H7 (cell line): Measurements from ENCODE around the gene GCN1. TPM values are rescaled to one million over a fixed set of nuclear protein-coding genes. Genes with fewer than 3 reads are reported as not detected.

ENCODE experiments used
- DNase-seq: peaks from one replicate; pipeline ENCODE4 v3.0.0; 2012
- H3K27me3 ChIP-seq: 2 replicates; pipeline ENCODE4 v1.6.0; 2011; ENCODE audit warnings: mild to moderate bottlenecking, low read length; ENCODE audit not compliant: control insufficient read depth, insufficient read depth
- H3K36me3 ChIP-seq: replicated peaks from 2 replicates; pipeline ENCODE4 v1.5.1; 2011; ENCODE audit warnings: low read length; ENCODE audit not compliant: control insufficient read depth, insufficient read depth
- H3K4me3 ChIP-seq: 2 replicates; pipeline ENCODE4 v1.5.1; 2011; ENCODE audit warnings: low read depth, mild to moderate bottlenecking, control low read depth, low read length, moderate library complexity; ENCODE audit not compliant: insufficient read depth
- total RNA-seq: library from RNA; depleted of rRNA; stranded (reverse); fragments of >200 nt; shearing (Covaris generic); gene quantifications from 2 replicates; pipeline ENCODE4 v1.2.3, GENCODE V29; 2014

Gene GCN1
- total RNA-seq, 1 experiment from 2014 or later, result 119 TPM

DNA sequence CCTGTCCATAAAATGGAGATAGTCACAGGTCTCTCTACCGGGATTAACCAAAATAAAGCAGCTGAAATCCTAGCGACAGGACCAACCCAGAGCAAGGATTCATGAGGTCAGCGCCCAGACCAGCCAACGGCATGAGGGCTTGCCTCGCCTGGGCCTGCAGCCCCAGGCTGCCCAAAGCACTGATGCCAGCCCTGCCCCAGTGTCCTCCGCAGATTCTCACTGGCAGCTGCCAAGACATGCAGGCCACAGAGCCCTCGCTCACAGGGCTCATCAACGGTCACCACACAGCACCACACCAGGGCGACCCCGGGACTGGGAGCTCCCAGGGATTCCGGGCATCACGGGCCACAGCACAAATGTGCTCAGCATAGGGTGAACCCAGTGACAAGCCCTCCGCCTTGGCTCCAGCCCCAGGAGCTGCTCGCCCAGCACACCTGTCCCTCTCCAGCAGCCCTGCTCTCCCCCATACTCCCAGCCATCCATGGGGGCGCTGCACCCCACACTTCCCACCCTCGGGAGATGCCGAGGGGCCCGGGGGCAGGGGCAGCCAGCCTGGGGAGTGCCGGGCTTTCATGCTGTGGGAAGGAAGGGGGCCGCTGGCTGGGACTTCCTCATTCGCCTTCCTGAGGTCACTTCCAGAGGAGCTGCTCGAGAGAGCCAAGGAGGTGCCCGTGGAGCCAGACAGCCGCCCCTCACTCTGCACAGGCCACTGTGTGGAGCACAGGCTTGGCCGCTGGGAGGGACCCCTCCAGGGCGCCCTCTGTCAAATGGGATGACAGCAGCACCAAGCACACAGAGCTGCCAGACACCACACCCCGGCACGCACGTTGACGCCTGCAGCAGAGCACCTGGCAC, 92.1 kb downstream of the GCN1 start:
- DNase-seq, result peak; percentile 67
- no peak overlapping the region for H3K4me3 ChIP-seq
- no peaks in the 10 kb centered on the region for H3K27me3 ChIP-seq
- H3K36me3 ChIP-seq, result peaks cover 7% of the 10 kb centered on the region

DNA sequence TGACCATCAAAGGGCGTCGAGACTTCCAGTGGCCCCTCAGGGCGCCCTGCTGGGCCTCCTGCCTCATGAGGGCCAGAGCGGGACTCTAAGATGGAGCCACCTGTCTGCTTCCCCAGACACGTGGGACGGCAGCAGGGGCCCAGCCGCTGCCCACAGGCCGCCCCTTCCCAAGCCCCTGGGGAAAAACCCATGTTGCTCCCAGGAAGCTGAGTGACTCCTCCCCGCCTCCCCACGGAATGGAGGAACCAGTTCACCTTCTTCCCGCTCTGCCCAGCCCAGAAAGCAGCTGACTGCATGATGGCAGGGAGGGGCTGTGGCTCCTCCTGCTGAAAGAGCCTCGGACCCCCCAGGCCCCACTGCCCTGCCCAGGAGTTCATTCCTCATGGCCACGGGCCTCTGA, 92.9 kb downstream of the GCN1 start:
- DNase-seq, result peak; percentile 62
- peaks cover 9% of the 10 kb centered on the region for H3K36me3 ChIP-seq
- H3K27me3 ChIP-seq, result no peaks in the 10 kb centered on the region
- no peak overlapping the region for H3K4me3 ChIP-seq

- Histone ChIP-seq H3K4me3 (no peak overlapping the region), H3K27me3 (no peaks in the 10 kb centered on the region), H3K36me3 (peaks cover 9% of the 10 kb centered on the region)
- peak; percentile 45 for DNase-seq
Observed at GRCh38 chr12:120101182-120101581, 93.3 kb downstream of the GCN1 start.

DNA sequence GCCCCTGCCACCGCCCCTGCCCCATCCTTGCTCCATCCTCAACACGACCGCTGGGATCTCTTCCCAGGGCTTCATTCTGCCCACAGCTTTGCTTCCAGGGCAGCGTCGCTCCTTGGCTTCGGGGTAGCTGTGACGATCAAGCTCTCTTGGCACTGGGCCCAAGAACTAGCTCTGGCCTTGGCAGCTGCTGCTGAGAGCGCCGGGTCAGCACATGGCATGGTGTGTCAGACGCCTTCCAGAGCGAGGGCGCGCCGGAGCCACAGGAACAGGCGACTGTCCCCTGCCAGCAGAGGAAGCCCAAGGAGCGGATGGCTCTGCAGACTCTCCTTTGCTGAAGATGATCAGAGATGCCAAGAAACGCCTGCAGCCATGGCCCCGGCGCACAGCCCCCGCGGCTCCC, 93.9 kb downstream of the GCN1 start:
- Histone ChIP-seq H3K36me3 (peaks cover 9% of the 10 kb centered on the region), H3K4me3 (no peak overlapping the region), H3K27me3 (no peaks in the 10 kb centered on the region)
- peak; percentile 41 for DNase-seq

DNA sequence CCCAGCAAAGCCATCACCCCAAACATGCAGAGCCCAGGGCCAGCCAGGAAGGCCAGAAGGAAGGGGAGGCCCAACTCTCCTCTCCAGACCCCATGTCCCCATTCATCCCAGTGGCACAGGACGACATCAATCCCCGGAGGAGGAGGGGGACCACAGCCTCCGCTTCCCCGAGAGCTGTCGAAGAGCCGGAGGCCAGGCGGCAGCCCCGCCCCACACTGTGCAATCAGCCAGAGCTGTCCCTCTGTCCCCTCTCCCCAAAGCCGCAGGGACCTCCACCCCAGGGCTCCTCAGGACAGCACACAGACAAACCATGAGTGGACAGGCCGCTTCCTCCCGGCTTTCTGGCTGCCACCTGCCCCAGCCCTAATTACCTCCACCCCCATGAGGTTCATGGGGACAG, 94.8 kb downstream of the GCN1 start:
- no peak overlapping the region for H3K4me3 ChIP-seq
- no peaks in the 10 kb centered on the region for H3K27me3 ChIP-seq
- peaks cover 9% of the 10 kb centered on the region for H3K36me3 ChIP-seq
- DNase-seq, result peak; percentile 39

DNA sequence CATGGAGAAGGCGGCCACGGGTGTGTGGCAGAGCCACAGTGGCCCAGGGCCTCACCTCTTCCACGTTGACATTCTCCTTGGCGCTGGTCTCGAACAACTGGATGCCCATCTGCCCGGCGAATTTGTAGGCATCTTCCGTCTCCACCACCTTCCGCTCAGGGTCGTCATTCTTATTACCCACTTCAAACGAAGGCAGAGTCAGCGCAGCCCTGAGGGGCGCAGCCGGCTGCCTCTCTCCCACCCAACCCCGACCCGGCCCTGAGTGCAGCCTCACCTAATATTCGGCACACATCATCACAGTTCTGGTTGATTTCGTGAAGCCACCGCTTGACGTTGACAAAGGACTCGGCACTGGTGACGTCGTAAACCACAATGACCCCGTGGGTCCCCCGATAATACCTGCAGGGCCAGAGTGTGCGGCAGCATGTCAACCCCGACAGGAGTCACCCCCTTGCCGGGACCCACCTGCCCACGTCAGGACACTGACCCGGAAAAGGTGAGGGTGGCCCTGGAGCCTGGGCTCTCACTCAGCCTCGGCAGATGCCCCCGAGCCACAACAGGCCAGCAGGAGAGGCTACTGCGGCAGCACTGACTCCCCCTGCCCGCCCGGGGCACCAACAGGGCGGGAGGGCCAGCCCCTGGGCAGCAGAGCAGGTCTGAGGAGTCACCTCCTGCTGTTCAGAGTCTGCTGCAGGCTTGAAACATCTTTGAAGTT, 95.6 kb downstream of the GCN1 start:
- Histone ChIP-seq H3K4me3 (no peak overlapping the region), H3K36me3 (peaks cover 9% of the 10 kb centered on the region), H3K27me3 (no peaks in the 10 kb centered on the region)

DNA sequence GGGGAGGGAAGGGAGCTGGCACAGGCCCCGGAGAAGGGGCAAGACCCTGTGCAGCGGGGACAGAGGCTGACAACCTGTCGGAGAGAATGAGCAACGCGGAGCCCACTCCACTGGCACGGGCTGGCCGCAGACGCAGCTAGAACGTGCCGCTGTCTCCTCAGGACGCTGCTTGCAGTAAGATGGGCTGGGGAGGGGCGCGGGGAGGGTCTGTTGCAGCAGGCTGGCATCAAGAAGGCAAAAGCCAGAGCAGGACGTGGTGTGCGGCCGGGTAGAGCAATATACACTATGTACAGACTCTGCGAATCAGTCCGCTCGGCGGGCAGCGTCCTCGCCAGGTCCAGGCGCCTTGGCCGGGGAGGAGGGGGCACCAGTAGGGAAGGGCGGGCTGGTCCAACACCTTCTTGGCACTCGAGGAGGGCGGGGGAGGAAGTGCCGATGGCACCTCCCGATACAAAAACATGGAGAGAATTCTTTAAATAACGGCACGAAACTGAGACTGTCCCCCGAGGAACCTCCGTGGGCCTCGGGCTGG, 97.8 kb downstream of the GCN1 start:
- Histone ChIP-seq H3K27me3 (no peaks in the 10 kb centered on the region), H3K36me3 (peaks cover 8% of the 10 kb centered on the region), H3K4me3 (no peak overlapping the region)
- peak; percentile 42 for DNase-seq

More for the DNA sequence above, 95.6 kb downstream of the GCN1 start:
- peak; percentile 41 for DNase-seq

DNA sequence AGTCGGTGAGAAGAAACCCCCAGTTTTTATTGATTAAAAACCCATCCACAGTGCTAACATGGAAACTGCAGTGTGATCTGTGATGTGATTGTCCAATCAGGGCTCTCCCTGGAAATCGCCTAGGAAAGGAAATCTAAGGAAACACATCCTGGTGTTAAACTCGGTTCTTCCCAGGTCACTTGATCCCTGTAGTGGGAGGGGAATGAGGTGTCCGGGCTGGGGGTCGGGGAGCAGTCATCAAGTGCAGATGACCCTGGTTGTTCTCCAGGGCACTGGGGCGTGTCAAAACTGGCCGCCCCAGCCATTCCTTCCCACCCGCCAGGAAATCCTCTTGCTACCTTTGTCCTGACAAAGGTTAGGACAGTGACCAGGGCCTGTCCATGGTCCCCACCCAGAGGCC, 98.8 kb downstream of the GCN1 start:
- no peak overlapping the region for H3K4me3 ChIP-seq
- peaks cover 8% of the 10 kb centered on the region for H3K36me3 ChIP-seq
- H3K27me3 ChIP-seq, result no peaks in the 10 kb centered on the region
- peak; percentile 68 for DNase-seq

DNA sequence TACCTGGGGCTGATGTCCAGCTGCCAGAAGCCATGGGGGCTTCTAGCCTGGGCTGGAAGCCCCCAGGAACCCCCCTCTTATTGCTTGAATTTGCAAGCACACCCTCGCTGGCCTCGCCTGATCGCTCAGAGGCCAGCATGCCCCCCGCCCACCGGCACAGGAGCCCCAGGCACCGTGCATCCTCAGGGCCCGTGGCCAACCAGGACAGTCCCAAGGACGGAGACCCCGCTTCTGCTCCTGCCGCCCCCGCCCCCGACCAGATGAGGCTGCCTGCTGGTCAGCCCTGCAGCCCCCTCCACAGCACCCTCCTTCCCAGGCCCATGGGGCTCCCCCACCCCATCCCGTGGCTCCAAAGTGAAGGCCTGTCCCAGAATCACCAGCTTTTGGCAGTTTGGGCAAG, 99.2 kb downstream of the GCN1 start:
- H3K27me3 ChIP-seq, result no peaks in the 10 kb centered on the region
- peak; percentile 70 for DNase-seq
- H3K36me3 ChIP-seq, result peaks cover 8% of the 10 kb centered on the region
- no peak overlapping the region for H3K4me3 ChIP-seq

DNA sequence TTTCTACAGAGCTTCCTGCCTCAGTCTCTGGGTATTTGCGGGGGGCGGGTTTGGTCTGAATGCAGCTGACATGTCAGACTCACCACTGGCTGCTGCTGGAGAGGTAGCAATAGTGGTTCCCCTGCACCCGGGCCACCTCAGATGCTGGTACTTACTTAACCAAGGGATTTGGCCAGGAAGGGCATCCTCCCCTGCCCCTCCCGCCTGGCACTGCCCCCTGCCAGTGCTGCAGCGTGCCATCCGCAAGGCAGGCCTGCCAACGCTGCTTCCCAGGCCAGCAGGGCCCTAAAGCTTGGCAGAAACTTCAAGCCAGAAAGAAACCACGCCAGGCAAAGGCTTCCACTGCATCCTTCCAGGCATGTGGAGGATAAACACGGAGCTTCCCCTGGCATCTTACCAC, 100.0 kb downstream of the GCN1 start:
- H3K27me3 ChIP-seq, result no peaks in the 10 kb centered on the region
- no peak overlapping the region for H3K4me3 ChIP-seq
- peaks cover 10% of the 10 kb centered on the region for H3K36me3 ChIP-seq
- DNase-seq, result peak; percentile 86

GRCh38 chr12:120093592-120094355, 100.7 kb downstream of the GCN1 start:
- H3K36me3 ChIP-seq, result peaks cover 10% of the 10 kb centered on the region
- DNase-seq, result peak; percentile 98
- no peaks in the 10 kb centered on the region for H3K27me3 ChIP-seq
- no peak overlapping the region for H3K4me3 ChIP-seq

GRCh38 chr12:120093336-120093591, 101.3 kb downstream of the GCN1 start:
- DNase-seq, result no peak
- H3K27me3 ChIP-seq, result no peaks in the 10 kb centered on the region
- H3K36me3 ChIP-seq, result peaks cover 6% of the 10 kb centered on the region
- no peak overlapping the region for H3K4me3 ChIP-seq

DNA sequence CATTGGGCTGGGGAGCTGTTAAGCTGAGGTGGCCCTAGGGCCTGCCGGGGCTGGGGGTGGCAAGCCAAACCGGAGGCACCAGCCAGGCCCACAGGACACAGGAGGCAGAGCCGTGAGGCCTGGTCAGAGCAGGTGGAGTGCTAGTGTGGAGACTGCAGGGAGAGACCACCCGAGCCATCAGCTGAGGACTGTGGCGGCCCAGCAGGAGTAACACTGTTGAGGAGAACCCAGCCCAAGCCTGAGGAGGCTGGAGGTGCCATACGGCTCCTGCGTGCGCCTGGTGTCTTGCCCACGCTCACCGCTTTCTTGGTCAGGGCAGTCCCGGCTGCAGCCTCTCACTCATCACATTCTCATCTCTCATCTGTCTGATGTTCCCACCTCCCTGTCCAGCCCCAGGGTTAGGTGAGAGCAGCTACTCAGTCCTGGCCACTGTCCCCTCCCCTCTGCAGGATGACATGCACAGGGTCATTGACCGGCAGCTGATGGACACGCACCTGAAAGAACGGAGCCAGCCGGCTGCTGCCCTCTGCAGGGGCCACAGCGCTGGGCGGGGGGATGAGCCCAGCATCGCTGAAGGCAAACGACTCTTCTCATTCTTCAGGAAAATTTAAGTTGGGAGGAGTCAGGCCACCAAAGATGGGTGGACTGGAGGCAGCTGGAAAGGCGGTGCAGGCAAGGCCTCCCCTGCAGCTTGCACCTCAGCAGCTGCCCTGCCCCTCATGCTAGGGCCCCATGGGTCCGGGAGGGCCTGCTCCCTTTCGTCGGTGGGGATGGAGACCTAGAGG, 101.8 kb downstream of the GCN1 start:
- H3K27me3 ChIP-seq, result no peaks in the 10 kb centered on the region
- H3K4me3 ChIP-seq, result no peak overlapping the region
- H3K36me3 ChIP-seq, result peaks cover 5% of the 10 kb centered on the region
- DNase-seq, result peak; percentile 74
